ENCODE measurements around the gene CLOCK. TPM values are rescaled to one million over a fixed set of nuclear protein-coding genes. Genes with fewer than 3 reads are reported as not detected.

CLOCK gene
- total RNA-seq, 1 donor from 2014 or later, result 35.9 TPM

DNA sequence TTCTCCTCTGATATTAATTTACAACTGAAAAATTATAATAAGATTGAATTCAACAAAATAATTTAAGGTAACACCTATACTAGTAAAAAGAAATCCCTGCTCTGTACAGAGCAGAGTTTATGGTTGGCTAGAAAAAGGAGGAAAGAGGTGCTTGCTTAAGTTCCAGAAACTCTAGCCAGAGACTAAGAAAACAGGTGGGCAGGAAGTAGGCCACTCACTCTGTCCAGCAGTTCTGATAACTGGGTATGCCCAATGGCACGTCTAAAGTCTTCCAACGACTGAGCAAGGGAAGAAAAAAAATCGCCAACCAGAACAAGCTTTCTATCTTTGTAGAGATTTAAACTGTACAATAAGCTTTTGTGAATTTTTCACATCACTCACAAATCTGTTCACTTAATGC is 108.9 kb downstream of the CLOCK start:
- no peak overlapping the region for H3K4me3 Mint-ChIP-seq
- H4K20me1 ChIP-seq (ENCODE audit: low read depth), result no peaks in the 10 kb centered on the region
- H3K36me3 Mint-ChIP-seq, result peaks cover 33% of the 10 kb centered on the region
- H2AFZ ChIP-seq (replicated peaks), result no peak overlapping the region
- H3K9me3 ChIP-seq (ENCODE audit: low read depth), result no peaks in the 10 kb centered on the region
- no peak overlapping the region for H3K4me3 ChIP-seq
- no peaks in the 10 kb centered on the region for H3K4me1 ChIP-seq
- TF ChIP-seq, protein P1, sequence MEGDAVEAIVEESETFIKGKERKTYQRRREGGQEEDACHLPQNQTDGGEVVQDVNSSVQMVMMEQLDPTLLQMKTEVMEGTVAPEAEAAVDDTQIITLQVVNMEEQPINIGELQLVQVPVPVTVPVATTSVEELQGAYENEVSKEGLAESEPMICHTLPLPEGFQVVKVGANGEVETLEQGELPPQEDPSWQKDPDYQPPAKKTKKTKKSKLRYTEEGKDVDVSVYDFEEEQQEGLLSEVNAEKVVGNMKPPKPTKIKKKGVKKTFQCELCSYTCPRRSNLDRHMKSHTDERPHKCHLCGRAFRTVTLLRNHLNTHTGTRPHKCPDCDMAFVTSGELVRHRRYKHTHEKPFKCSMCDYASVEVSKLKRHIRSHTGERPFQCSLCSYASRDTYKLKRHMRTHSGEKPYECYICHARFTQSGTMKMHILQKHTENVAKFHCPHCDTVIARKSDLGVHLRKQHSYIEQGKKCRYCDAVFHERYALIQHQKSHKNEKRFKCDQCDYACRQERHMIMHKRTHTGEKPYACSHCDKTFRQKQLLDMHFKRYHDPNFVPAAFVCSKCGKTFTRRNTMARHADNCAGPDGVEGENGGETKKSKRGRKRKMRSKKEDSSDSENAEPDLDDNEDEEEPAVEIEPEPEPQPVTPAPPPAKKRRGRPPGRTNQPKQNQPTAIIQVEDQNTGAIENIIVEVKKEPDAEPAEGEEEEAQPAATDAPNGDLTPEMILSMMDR (IDR thresholded peaks at IDR 0.05), result no peak
- TF ChIP-seq EZH2phosphoT487 (IDR thresholded peaks at IDR 0.05) (no peak), EZH2 (IDR thresholded peaks at IDR 0.05) (no peak)
- peaks cover 5% of the 10 kb centered on the region for H3K36me3 ChIP-seq
- H3K4me1 Mint-ChIP-seq, result no peaks in the 10 kb centered on the region
- no peak for DNase-seq (ENCODE audit: low spot score)
- H3K9ac ChIP-seq, result no peak overlapping the region
- no peaks in the 10 kb centered on the region for H3K27me3 Mint-ChIP-seq (ENCODE audit: insufficient read depth, low read depth)
- no peak overlapping the region for H3K27ac Mint-ChIP-seq
- no peaks in the 10 kb centered on the region for H3K79me2 ChIP-seq (ENCODE audit: low read depth)
- peaks cover 13% of the 10 kb centered on the region for H3F3A ChIP-seq (ENCODE audit: low read depth)
- H3K4me2 ChIP-seq, result no peak overlapping the region
- no peaks in the 10 kb centered on the region for H3K27me3 ChIP-seq
- no peak overlapping the region for H3K27ac ChIP-seq
- H3K9me3 Mint-ChIP-seq, result no peaks in the 10 kb centered on the region

DNA sequence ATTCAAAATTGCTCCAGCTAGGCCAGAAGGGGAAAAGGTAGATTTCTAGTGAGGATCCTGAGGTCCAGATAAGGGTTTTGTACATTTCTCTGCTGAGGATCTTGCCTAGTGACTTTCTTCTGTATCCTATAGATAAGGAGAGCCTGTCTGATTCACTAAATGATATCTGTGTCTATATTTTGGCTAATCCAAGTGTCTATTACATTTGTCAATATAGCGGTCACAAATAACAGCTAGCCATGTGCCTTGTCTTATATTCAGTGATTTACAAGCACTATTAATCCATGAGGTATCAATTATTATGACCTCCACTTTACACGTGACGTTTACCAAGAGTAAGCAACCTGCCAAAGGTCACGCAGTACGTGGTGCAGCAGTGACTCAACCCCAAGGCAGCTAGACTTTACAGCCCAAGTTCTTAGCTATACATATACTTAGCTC is 109.3 kb downstream of the CLOCK start:
- no peaks in the 10 kb centered on the region for H3K4me1 Mint-ChIP-seq
- Histone ChIP-seq H3K4me2 (no peak overlapping the region), H3K36me3 (peaks cover 5% of the 10 kb centered on the region), H3K9me3 (ENCODE audit: low read depth) (no peaks in the 10 kb centered on the region), H3K4me1 (no peaks in the 10 kb centered on the region), H3F3A (ENCODE audit: low read depth) (peaks cover 14% of the 10 kb centered on the region), H3K9ac (no peak overlapping the region), H3K27ac (no peak overlapping the region), H3K27me3 (no peaks in the 10 kb centered on the region), H4K20me1 (ENCODE audit: low read depth) (no peaks in the 10 kb centered on the region), H3K79me2 (ENCODE audit: low read depth) (no peaks in the 10 kb centered on the region), H3K4me3 (no peak overlapping the region), H2AFZ (replicated peaks) (no peak overlapping the region)
- H3K4me3 Mint-ChIP-seq, result no peak overlapping the region
- no peaks in the 10 kb centered on the region for H3K9me3 Mint-ChIP-seq
- no peaks in the 10 kb centered on the region for H3K27me3 Mint-ChIP-seq (ENCODE audit: insufficient read depth, low read depth)
- H3K36me3 Mint-ChIP-seq, result peaks cover 28% of the 10 kb centered on the region
- no peak overlapping the region for H3K27ac Mint-ChIP-seq
- TF ChIP-seq, protein P1 (IDR thresholded peaks at IDR 0.05), result no peak
- TF ChIP-seq EZH2 (IDR thresholded peaks at IDR 0.05) (no peak), EZH2phosphoT487 (IDR thresholded peaks at IDR 0.05) (no peak)
- DNase-seq (ENCODE audit: low spot score), result no peak

DNA sequence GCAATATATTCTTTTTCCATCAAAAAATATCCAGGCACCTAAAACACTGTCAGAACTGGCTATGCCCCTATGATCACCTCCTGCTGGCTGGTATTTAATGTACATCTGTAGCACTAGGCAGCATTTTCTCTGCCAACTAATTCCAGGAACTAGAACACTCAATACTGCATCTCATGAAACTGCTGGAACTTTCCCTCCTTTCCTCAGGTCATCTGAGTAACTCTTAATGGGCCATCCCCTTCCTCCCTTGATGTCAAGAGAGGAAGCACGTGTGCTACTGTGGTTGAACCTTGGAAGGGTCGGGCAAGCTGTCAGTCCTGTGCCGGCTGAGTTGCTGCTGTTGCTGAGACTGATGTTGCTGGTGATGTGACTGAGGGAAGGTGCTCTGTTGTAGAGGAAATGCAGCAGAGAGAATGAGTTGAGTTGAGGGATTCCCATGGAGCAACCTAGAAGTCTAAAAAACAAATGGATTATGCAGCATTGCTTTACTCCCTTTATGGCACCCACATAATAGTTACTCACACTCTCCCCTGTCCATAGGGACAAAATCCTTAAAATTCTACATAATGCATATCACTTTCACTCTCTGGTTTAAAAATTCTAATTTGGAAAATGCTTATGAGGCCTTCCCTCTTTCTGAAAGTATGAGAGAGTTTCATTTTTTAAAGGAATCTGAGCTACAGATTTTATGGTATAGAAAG is 111.4 kb downstream of the CLOCK start:
- Mint-ChIP-seq H3K27ac (no peak overlapping the region), H3K27me3 (ENCODE audit: insufficient read depth, low read depth) (no peaks in the 10 kb centered on the region), H3K4me1 (no peaks in the 10 kb centered on the region), H3K36me3 (peaks cover 18% of the 10 kb centered on the region), H3K9me3 (no peaks in the 10 kb centered on the region), H3K4me3 (no peak overlapping the region)
- no peak overlapping the region for H3K9ac ChIP-seq
- no peaks in the 10 kb centered on the region for H3K79me2 ChIP-seq (ENCODE audit: low read depth)
- H3K4me2 ChIP-seq, result no peak overlapping the region
- peaks cover 11% of the 10 kb centered on the region for H3K36me3 ChIP-seq
- H4K20me1 ChIP-seq (ENCODE audit: low read depth), result no peaks in the 10 kb centered on the region
- H3K27ac ChIP-seq, result no peak overlapping the region
- H3K4me3 ChIP-seq, result no peak overlapping the region
- H2AFZ ChIP-seq (replicated peaks), result no peak overlapping the region
- H3K9me3 ChIP-seq (ENCODE audit: low read depth), result no peaks in the 10 kb centered on the region
- no peak for TF ChIP-seq EZH2 (IDR thresholded peaks at IDR 0.05)
- TF ChIP-seq, protein P1 (IDR thresholded peaks at IDR 0.05), result peak; percentile 17
- peak; percentile 8 for DNase-seq (ENCODE audit: low spot score)
- H3F3A ChIP-seq (ENCODE audit: low read depth), result peaks cover 28% of the 10 kb centered on the region
- H3K27me3 ChIP-seq, result no peaks in the 10 kb centered on the region
- H3K4me1 ChIP-seq, result no peaks in the 10 kb centered on the region

Data from neural progenitor cell (in vitro differentiated cells).